Right atrium auricular region (tissue), 2 donors: Measurements from ENCODE around the gene POLR2L. TPM values are rescaled to one million over a fixed set of nuclear protein-coding genes. Genes with fewer than 3 reads are reported as not detected.
A peak's percentile ranks its signal among the peaks of the same experiment; 100 is the strongest.

Source experiments
- DNase-seq: peaks from one replicate; pipeline ENCODE4 v3.0.0-alpha.2; 2019; ENCODE audit warnings: low spot score
- H3K27ac ChIP-seq, 2 donors: fragments of 200-600 bp; sonication (generic); 1 replicate in 1 of 2; 2 replicates in 1 of 2; pipeline ENCODE4 v1.5.1; 2016 to 2019
- H3K27me3 ChIP-seq, 2 donors: fragments of 200-600 bp; sonication (generic); one replicate each; pipeline versions ENCODE4 v1.5.1 to v1.6.0; 2017 to 2019
- H3K36me3 ChIP-seq: fragments of 200-600 bp; sonication (generic); one replicate; pipeline ENCODE4 v1.5.1; 2016
- H3K4me1 ChIP-seq, 2 donors: fragments of 200-600 bp; sonication (generic); one replicate each; pipeline versions ENCODE4 v1.5.1 to v1.6.0; 2017 to 2019
- H3K4me3 ChIP-seq, 2 donors: fragments of 200-600 bp; sonication (generic); 1 replicate in 1 of 2; 2 replicates in 1 of 2; pipeline ENCODE4 v1.5.1; 2017 to 2019; ENCODE audit warnings: mild to moderate bottlenecking in 1 of 2, moderate library complexity in 1 of 2
- H3K9me3 ChIP-seq, 2 donors: fragments of 200-600 bp; sonication (generic); one replicate each; pipeline ENCODE4 v1.5.1; 2019
- total RNA-seq, 2 donors: library from RNA; depleted of rRNA; stranded (reverse); fragments of >200 nt; gene quantifications; one replicate each; pipeline ENCODE4 v1.1.0, GENCODE V29; 2016
- TF ChIP-seq, protein P1 (sequence below), 2 donors: fragments of 200-600 bp; sonication (generic); IDR thresholded peaks; one replicate each; pipeline ENCODE4 v1.5.1; 2019; ENCODE audit warnings: antibody characterized with exemption in 2 of 2

The POLR2L gene
- total RNA-seq, 2 donors from 2014 or later, result 54.5 to 132 TPM

- Histone ChIP-seq H3K9me3 (no peaks in the 10 kb centered on the region), H3K36me3 (no peaks in the 10 kb centered on the region), H3K4me1 (peaks cover 0 to 39% of the 10 kb centered on the region in 2 donors), H3K27ac (peak overlapping the region in 1 of 2 donors; percentile 69), H3K27me3 (peaks cover 0 to 3% of the 10 kb centered on the region in 2 donors), H3K4me3 (peak overlapping the region; percentile 59 to 68)
- DNase-seq, result no peak
- TF ChIP-seq, protein P1, sequence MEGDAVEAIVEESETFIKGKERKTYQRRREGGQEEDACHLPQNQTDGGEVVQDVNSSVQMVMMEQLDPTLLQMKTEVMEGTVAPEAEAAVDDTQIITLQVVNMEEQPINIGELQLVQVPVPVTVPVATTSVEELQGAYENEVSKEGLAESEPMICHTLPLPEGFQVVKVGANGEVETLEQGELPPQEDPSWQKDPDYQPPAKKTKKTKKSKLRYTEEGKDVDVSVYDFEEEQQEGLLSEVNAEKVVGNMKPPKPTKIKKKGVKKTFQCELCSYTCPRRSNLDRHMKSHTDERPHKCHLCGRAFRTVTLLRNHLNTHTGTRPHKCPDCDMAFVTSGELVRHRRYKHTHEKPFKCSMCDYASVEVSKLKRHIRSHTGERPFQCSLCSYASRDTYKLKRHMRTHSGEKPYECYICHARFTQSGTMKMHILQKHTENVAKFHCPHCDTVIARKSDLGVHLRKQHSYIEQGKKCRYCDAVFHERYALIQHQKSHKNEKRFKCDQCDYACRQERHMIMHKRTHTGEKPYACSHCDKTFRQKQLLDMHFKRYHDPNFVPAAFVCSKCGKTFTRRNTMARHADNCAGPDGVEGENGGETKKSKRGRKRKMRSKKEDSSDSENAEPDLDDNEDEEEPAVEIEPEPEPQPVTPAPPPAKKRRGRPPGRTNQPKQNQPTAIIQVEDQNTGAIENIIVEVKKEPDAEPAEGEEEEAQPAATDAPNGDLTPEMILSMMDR (IDR thresholded peaks at IDR 0.05), result no peak
Measured at GRCh38 chr11:794766-795633, 47.3 kb downstream of the POLR2L start.

- no peak overlapping the region for H3K27ac ChIP-seq
- peaks cover 0 to 44% of the 10 kb centered on the region in 2 donors for H3K4me1 ChIP-seq
- no peaks in the 10 kb centered on the region for H3K36me3 ChIP-seq
- TF ChIP-seq, protein P1 (IDR thresholded peaks at IDR 0.05), result no peak
- peaks cover 0 to 9% of the 10 kb centered on the region in 2 donors for H3K27me3 ChIP-seq
- no peak for DNase-seq
- no peaks in the 10 kb centered on the region for H3K9me3 ChIP-seq
- H3K4me3 ChIP-seq, result no peak overlapping the region
Measured at GRCh38 chr11:794013-794765, 48.1 kb downstream of the POLR2L start.

- DNase-seq, result no peak
- H3K9me3 ChIP-seq, result no peaks in the 10 kb centered on the region
- H3K4me1 ChIP-seq, result peaks cover 0 to 40% of the 10 kb centered on the region in 2 donors
- H3K4me3 ChIP-seq, result no peak overlapping the region
- H3K27me3 ChIP-seq, result peaks cover 0 to 9% of the 10 kb centered on the region in 2 donors
- H3K27ac ChIP-seq, result no peak overlapping the region
- H3K36me3 ChIP-seq, result no peaks in the 10 kb centered on the region
- TF ChIP-seq, protein P1 (IDR thresholded peaks at IDR 0.05), result no peak
Measured at GRCh38 chr11:793556-793955, 48.8 kb downstream of the POLR2L start.

DNA sequence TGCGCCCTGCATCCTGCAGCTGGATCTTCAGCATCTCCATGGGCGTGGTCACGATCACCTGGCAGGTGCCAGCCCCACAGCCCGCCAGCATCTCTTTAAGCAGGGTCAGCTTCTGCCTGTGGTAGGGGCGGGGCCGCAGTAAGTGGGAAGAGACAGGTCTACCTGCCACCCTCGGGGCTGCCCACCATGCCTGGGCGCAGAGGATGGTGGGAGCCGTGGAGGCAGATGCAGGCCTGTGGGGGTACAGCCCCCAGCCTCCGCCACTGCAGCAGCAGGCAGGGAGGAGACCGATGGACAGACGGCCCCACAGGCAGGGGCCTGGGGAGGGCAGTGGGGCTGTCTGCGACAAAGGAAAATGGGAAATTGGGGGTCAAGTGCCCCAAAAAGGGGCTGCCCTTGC lies 49.5 kb downstream of the POLR2L start:
- Histone ChIP-seq H3K36me3 (no peaks in the 10 kb centered on the region), H3K9me3 (no peaks in the 10 kb centered on the region), H3K4me1 (peaks cover 0 to 35% of the 10 kb centered on the region in 2 donors), H3K27me3 (peaks cover 0 to 9% of the 10 kb centered on the region in 2 donors), H3K27ac (no peak overlapping the region), H3K4me3 (no peak overlapping the region)
- no peak for DNase-seq
- TF ChIP-seq, protein P1 (IDR thresholded peaks at IDR 0.05), result no peak

DNA sequence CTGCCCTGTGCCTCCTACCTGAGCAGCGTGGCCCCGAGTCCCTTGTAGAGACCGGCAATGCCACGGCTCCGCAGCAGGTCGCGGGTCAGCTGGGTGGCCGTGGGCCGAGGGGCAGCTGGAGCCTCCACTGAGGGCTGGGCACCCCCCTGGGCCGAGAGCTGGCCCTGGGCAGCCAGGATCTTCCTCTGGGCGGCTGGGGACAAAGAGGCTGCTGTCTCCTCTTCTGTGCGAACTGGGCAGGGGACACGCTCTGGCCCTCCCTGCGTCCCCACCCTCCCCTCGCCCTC lies 49.9 kb downstream of the POLR2L start:
- peaks cover 0 to 35% of the 10 kb centered on the region in 2 donors for H3K4me1 ChIP-seq
- no peak for DNase-seq

More for the DNA sequence above, 49.9 kb downstream of the POLR2L start:
- Histone ChIP-seq H3K27me3 (peaks cover 0 to 9% of the 10 kb centered on the region in 2 donors), H3K9me3 (no peaks in the 10 kb centered on the region), H3K36me3 (no peaks in the 10 kb centered on the region), H3K4me3 (no peak overlapping the region), H3K27ac (no peak overlapping the region)
- TF ChIP-seq, protein P1 (IDR thresholded peaks at IDR 0.05), result no peak
